Measurements from ENCODE around the gene FUT8. TPM values are rescaled to one million over a fixed set of nuclear protein-coding genes. Genes with fewer than 3 reads are reported as not detected.
A peak's percentile ranks its signal among the peaks of the same experiment; 100 is the strongest.

Gene FUT8
- total and polyA plus RNA-seq, 2 of the 8 experiments (the other 6 are each of a cell fraction or from before 2014, with no cell fraction given): 10.5 to 25.1 TPM

DNA sequence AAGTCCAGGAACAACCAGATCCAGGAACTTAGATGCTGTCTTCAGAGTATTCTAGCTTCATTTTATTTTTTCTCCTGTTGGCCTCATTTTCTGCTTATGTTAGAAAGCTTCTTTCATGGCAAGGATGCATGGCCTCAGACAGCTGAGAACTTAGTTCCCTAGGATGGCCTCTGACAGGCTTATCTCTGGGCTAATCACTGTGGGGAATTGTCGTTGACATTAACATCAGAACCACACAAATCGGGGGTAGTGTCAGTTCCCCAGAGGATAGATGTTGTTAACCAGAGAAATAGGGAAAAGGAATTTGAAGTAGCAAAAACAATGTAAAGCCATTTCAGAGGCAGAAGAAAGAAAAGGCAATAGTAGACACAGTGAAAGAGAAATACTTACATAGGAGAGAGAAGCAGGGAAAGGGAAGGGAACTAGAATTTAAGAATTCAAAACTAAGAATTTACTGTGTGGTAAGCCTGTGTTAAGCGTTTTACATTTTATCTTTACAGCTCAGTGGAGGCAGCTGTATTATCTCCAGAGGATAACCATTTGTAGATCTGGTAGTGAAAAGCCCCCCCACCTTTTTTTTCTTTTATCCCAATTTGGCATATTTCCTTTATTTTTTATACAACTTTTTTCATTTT, 21.8 kb downstream of the FUT8 start:
- Histone ChIP-seq H3K23me2 (ENCODE audit: low read depth, low read length) (no peaks in the 10 kb centered on the region), H2AK5ac (ENCODE audit: low read depth, low read length) (no peak overlapping the region), H4K5ac (ENCODE audit: insufficient read length, low read depth, low read length) (no peak overlapping the region), H2BK12ac (ENCODE audit: low read depth, low read length) (no peak overlapping the region), H2BK120ac (replicated peaks; ENCODE audit: low read depth, low read length) (no peak overlapping the region), H3K27ac (ENCODE audit: low read depth, low read length) (no peak overlapping the region), H3K9ac (replicated peaks in 1 of 4; ENCODE audit: extremely low read depth in 1 of 4, low read depth in 3 of 4, low read length in 3 of 4) (no peak overlapping the region), H3K79me1 (ENCODE audit: low read depth, low read length) (no peaks in the 10 kb centered on the region), H2BK15ac (ENCODE audit: low read length) (no peak overlapping the region), H2BK5ac (ENCODE audit: low read depth, low read length) (no peak overlapping the region), H3K18ac (ENCODE audit: extremely low read depth, low read length) (no peak overlapping the region), H2BK20ac (ENCODE audit: low read length) (no peak overlapping the region), H2AFZ (ENCODE audit: low read length) (no peak overlapping the region), H3K23ac (ENCODE audit: insufficient read length) (no peak overlapping the region), H3K14ac (ENCODE audit: insufficient read length) (no peak overlapping the region), H4K91ac (replicated peaks; ENCODE audit: insufficient read length, low read length) (no peak overlapping the region), H3K4me3 (ENCODE audit: extremely low read depth in 1 of 4, insufficient read depth in 2 of 4, low read depth in 3 of 4, low read length in 4 of 4) (no peak overlapping the region), H3K4me1 (replicated peaks in 1 of 4; ENCODE audit: control insufficient read depth in 3 of 4, insufficient read depth in 4 of 4, low read length in 3 of 4) (peaks cover 0 to 4% (median under 1%) of the 10 kb centered on the region in 4 experiments; a peak in 2 of 7 replicates), H3K79me2 (ENCODE audit: control insufficient read depth in 1 of 2, insufficient read depth in 2 of 2, low read length in 2 of 2) (peaks cover 0 to 12% of the 10 kb centered on the region in 2 experiments; a peak in 1 of 4 replicates), H3K27me3 (replicated peaks in 1 of 4; ENCODE audit: control insufficient read depth in 3 of 4, extremely low read depth in 1 of 4, insufficient read depth in 3 of 4, low read length in 3 of 4) (no peaks in the 10 kb centered on the region), H4K20me1 (replicated peaks in 1 of 2; ENCODE audit: control insufficient read depth in 1 of 2, insufficient read depth in 2 of 2, low read length in 2 of 2) (no peaks in the 10 kb centered on the region), H4K8ac (ENCODE audit: extremely low read depth, insufficient read depth, low read length) (no peak overlapping the region), H3K4ac (replicated peaks; ENCODE audit: insufficient read length, low read depth, low read length) (no peak overlapping the region), H3K4me2 (ENCODE audit: insufficient read depth in 1 of 2, low read depth in 2 of 2, low read length in 2 of 2) (peak overlapping the region in 1 of 2 experiments; percentile 37; a peak in 1 of 4 replicates), H3K9me3 (ENCODE audit: insufficient read depth in 2 of 2, low read depth in 1 of 2, low read length in 1 of 2) (peaks cover 4 to 11% of the 10 kb centered on the region in 2 experiments), H3K36me3 (ENCODE audit: control insufficient read depth in 2 of 4, insufficient read depth in 4 of 4, low read length in 3 of 4) (peaks cover 0 to 8% (median 2%) of the 10 kb centered on the region in 4 experiments; a peak in 2 of 8 replicates), H3K56ac (replicated peaks; ENCODE audit: insufficient read length, low read depth, low read length) (no peak overlapping the region)
- ChIA-PET CTCF (ENCODE audit: partially characterized antibody) (interaction anchor here (0.5 to 2.7 kb wide), 5 partner anchors 10 to 537 kb away, joined by 3 to 11 read pairs (median 3); no protein-coding TSS in a partner anchor), POLR2A (ENCODE audit: partially characterized antibody) (interaction anchor here (1.5 kb wide), 1 partner anchor 21 kb away, joined by 5 read pairs; the partner anchor contains the start of gene FUT8)
- DNase-seq (ENCODE audit: low read depth in 1 of 2, low spot score in 2 of 2) (no peak), FAIRE-seq (no peak)
- WGBS, 2 experiments (ENCODE audit: extremely low coverage in 1 of 2, insufficient coverage in 1 of 2, insufficient read length in 1 of 2, insufficient replicate concordance in 2 of 2, low coverage in 1 of 2, low lambda C conversion rate in 2 of 2, missing lambda C conversion rate in 1 of 2): 61% methylated on average over 3 of the region's 3 CpGs; no CpG with 5 or more reads in 1 of the 2 experiments
- TF ChIP-seq POLR2A (IDR thresholded peaks at IDR 0.05; ENCODE audit: control extremely low read depth in 1 of 2, low read depth in 2 of 2, low read length in 2 of 2) (no peak), POU5F1 (IDR thresholded peaks at IDR 0.05; ENCODE audit: low read depth, low read length) (no peak), ASH2L (IDR thresholded peaks at IDR 0.05; ENCODE audit: low read length) (no peak), HDAC6 (IDR thresholded peaks at IDR 0.05; ENCODE audit: low read depth, low read length) (no peak), SRF (IDR thresholded peaks at IDR 0.05; ENCODE audit: low read depth, low read length) (no peak), TEAD4 (IDR thresholded peaks at IDR 0.05; ENCODE audit: low read depth, low read length) (no peak), TAF7 (optimal IDR thresholded peaks at IDR 0.05; ENCODE audit: borderline replicate concordance, low read depth, low read length) (no peak), POLR2AphosphoS5 (IDR thresholded peaks at IDR 0.05; ENCODE audit: low read depth, low read length) (no peak), SAP30 (IDR thresholded peaks at IDR 0.05; ENCODE audit: insufficient read depth, insufficient replicate concordance, low read length) (no peak), RFX5 (IDR thresholded peaks at IDR 0.05; ENCODE audit: borderline replicate concordance, low read depth, low read length) (no peak)
- TF ChIP-seq, protein P1, sequence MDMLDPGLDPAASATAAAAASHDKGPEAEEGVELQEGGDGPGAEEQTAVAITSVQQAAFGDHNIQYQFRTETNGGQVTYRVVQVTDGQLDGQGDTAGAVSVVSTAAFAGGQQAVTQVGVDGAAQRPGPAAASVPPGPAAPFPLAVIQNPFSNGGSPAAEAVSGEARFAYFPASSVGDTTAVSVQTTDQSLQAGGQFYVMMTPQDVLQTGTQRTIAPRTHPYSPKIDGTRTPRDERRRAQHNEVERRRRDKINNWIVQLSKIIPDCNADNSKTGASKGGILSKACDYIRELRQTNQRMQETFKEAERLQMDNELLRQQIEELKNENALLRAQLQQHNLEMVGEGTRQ (IDR thresholded peaks at IDR 0.05; ENCODE audit: low read length): no peak
- TF ChIP-seq, protein P2, sequence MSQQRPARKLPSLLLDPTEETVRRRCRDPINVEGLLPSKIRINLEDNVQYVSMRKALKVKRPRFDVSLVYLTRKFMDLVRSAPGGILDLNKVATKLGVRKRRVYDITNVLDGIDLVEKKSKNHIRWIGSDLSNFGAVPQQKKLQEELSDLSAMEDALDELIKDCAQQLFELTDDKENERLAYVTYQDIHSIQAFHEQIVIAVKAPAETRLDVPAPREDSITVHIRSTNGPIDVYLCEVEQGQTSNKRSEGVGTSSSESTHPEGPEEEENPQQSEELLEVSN (IDR thresholded peaks at IDR 0.05): no peak

All from H1 (cell line).